Measurements from ENCODE around the gene TESK1.

GRCh38 chr9:35605351-35606137 is 482 bp downstream of the TESK1 start:
- TF ChIP-seq, protein P1, sequence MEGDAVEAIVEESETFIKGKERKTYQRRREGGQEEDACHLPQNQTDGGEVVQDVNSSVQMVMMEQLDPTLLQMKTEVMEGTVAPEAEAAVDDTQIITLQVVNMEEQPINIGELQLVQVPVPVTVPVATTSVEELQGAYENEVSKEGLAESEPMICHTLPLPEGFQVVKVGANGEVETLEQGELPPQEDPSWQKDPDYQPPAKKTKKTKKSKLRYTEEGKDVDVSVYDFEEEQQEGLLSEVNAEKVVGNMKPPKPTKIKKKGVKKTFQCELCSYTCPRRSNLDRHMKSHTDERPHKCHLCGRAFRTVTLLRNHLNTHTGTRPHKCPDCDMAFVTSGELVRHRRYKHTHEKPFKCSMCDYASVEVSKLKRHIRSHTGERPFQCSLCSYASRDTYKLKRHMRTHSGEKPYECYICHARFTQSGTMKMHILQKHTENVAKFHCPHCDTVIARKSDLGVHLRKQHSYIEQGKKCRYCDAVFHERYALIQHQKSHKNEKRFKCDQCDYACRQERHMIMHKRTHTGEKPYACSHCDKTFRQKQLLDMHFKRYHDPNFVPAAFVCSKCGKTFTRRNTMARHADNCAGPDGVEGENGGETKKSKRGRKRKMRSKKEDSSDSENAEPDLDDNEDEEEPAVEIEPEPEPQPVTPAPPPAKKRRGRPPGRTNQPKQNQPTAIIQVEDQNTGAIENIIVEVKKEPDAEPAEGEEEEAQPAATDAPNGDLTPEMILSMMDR (IDR thresholded peaks at IDR 0.05): no peak
- no peak for TF ChIP-seq POLR2A (IDR thresholded peaks at IDR 0.05)
- TF ChIP-seq POLR2AphosphoS5 (IDR thresholded peaks at IDR 0.05): no peak

All from sigmoid colon (tissue), 4 donors.